ENCODE results near the gene ANK3. TPM values are rescaled to one million over a fixed set of nuclear protein-coding genes. Genes with fewer than 3 reads are reported as not detected.

The ANK3 gene
- polyA plus RNA-seq, 1 donor from 2014 or later, result 114 TPM

DNA sequence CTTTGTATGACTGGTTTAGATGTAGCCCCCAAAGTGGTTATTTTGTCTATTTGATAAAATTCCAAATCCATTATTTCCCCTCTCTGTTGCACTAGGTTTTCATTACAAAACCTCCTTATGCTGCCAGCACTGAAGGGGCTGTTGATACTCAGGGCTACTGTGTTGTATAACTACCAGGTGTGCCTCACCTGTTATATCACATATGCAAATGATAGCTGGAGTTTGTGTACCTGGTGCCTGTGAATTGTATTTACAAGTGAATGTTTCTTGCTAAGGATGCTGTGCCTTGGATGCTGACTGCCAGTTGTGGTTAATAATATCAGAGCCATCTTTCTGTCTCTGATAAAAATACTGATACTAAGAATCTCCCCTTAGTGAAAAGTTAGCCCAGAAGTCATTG, 398.6 kb downstream of the ANK3 start:
- no peaks in the 10 kb centered on the region for H3F3A ChIP-seq (ENCODE audit: insufficient read depth, low read length, poor library complexity, severe bottlenecking)
- no peak overlapping the region for H3K4me2 ChIP-seq (ENCODE audit: low read length)
- H4K20me1 ChIP-seq (ENCODE audit: insufficient read depth), result no peaks in the 10 kb centered on the region
- H3K27me3 ChIP-seq (ENCODE audit: insufficient read depth, low read depth, low read length), result no peaks in the 10 kb centered on the region
- no peak overlapping the region for H3K9ac ChIP-seq (ENCODE audit: low read length)
- no peaks in the 10 kb centered on the region for H3K36me3 ChIP-seq (ENCODE audit: insufficient read depth, low read length)
- H3K27ac ChIP-seq (ENCODE audit: low read length), result no peak overlapping the region
- H3K79me2 ChIP-seq (replicated peaks; ENCODE audit: insufficient read depth, low read length), result no peaks in the 10 kb centered on the region
- TF ChIP-seq, protein P1, sequence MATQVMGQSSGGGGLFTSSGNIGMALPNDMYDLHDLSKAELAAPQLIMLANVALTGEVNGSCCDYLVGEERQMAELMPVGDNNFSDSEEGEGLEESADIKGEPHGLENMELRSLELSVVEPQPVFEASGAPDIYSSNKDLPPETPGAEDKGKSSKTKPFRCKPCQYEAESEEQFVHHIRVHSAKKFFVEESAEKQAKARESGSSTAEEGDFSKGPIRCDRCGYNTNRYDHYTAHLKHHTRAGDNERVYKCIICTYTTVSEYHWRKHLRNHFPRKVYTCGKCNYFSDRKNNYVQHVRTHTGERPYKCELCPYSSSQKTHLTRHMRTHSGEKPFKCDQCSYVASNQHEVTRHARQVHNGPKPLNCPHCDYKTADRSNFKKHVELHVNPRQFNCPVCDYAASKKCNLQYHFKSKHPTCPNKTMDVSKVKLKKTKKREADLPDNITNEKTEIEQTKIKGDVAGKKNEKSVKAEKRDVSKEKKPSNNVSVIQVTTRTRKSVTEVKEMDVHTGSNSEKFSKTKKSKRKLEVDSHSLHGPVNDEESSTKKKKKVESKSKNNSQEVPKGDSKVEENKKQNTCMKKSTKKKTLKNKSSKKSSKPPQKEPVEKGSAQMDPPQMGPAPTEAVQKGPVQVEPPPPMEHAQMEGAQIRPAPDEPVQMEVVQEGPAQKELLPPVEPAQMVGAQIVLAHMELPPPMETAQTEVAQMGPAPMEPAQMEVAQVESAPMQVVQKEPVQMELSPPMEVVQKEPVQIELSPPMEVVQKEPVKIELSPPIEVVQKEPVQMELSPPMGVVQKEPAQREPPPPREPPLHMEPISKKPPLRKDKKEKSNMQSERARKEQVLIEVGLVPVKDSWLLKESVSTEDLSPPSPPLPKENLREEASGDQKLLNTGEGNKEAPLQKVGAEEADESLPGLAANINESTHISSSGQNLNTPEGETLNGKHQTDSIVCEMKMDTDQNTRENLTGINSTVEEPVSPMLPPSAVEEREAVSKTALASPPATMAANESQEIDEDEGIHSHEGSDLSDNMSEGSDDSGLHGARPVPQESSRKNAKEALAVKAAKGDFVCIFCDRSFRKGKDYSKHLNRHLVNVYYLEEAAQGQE (IDR thresholded peaks at IDR 0.05; ENCODE audit: borderline replicate concordance), result no peak
- TF ChIP-seq TAF1 (IDR thresholded peaks at IDR 0.05; ENCODE audit: low read depth) (no peak), SMC3 (conservative IDR thresholded peaks at IDR 0.05; ENCODE audit: poor library complexity) (no peak), EZH2 (IDR thresholded peaks at IDR 0.05; ENCODE audit: borderline replicate concordance, insufficient read depth, low read length, poor library complexity, severe bottlenecking) (no peak), MXI1 (conservative IDR thresholded peaks at IDR 0.05; ENCODE audit: poor library complexity, severe bottlenecking) (no peak)
- H3K4me3 ChIP-seq (ENCODE audit: low read length), result no peak overlapping the region
- no peaks in the 10 kb centered on the region for H3K9me3 ChIP-seq (ENCODE audit: low read length)
- no peaks in the 10 kb centered on the region for H3K9me2 ChIP-seq (ENCODE audit: insufficient read depth, low read length)
- no peak overlapping the region for H2AFZ ChIP-seq (ENCODE audit: low read depth, low read length)

DNA sequence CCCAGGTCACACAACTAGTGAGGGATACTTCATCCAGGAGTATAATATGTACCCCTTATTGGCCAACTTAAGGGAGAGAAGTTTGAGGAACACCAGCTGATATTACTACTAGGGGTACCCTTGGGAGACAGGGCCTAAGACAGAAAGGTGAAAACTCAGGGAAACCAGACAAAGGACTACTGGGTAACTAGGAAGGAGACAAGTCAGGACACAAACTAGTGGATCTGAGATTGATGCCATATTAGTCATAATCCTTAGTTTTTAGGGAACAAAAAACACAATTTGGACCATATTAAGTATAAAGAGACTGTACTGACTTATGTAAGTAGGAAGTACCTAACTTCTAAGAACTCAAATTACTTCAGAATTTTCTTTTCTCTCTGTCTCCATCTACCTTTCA, 404.0 kb downstream of the ANK3 start:
- Histone ChIP-seq H3K9me2 (ENCODE audit: insufficient read depth, low read length) (no peaks in the 10 kb centered on the region), H3K4me3 (ENCODE audit: low read length) (no peak overlapping the region), H3F3A (ENCODE audit: insufficient read depth, low read length, poor library complexity, severe bottlenecking) (no peaks in the 10 kb centered on the region), H3K9ac (ENCODE audit: low read length) (no peak overlapping the region), H3K36me3 (ENCODE audit: insufficient read depth, low read length) (no peaks in the 10 kb centered on the region), H4K20me1 (ENCODE audit: insufficient read depth) (no peaks in the 10 kb centered on the region), H2AFZ (ENCODE audit: low read depth, low read length) (no peak overlapping the region), H3K27ac (ENCODE audit: low read length) (no peak overlapping the region), H3K27me3 (ENCODE audit: insufficient read depth, low read depth, low read length) (no peaks in the 10 kb centered on the region), H3K9me3 (ENCODE audit: low read length) (no peaks in the 10 kb centered on the region), H3K4me2 (ENCODE audit: low read length) (no peak overlapping the region), H3K79me2 (replicated peaks; ENCODE audit: insufficient read depth, low read length) (no peaks in the 10 kb centered on the region)
- TF ChIP-seq MXI1 (conservative IDR thresholded peaks at IDR 0.05; ENCODE audit: poor library complexity, severe bottlenecking) (no peak), TAF1 (IDR thresholded peaks at IDR 0.05; ENCODE audit: low read depth) (no peak), SMC3 (conservative IDR thresholded peaks at IDR 0.05; ENCODE audit: poor library complexity) (no peak), RAD21 (conservative IDR thresholded peaks at IDR 0.05) (no peak), POLR2AphosphoS5 (IDR thresholded peaks at IDR 0.05) (no peak), EP300 (conservative IDR thresholded peaks at IDR 0.05; ENCODE audit: poor library complexity, severe bottlenecking) (no peak), EZH2 (IDR thresholded peaks at IDR 0.05; ENCODE audit: borderline replicate concordance, insufficient read depth, low read length, poor library complexity, severe bottlenecking) (no peak)
- TF ChIP-seq, protein P2, sequence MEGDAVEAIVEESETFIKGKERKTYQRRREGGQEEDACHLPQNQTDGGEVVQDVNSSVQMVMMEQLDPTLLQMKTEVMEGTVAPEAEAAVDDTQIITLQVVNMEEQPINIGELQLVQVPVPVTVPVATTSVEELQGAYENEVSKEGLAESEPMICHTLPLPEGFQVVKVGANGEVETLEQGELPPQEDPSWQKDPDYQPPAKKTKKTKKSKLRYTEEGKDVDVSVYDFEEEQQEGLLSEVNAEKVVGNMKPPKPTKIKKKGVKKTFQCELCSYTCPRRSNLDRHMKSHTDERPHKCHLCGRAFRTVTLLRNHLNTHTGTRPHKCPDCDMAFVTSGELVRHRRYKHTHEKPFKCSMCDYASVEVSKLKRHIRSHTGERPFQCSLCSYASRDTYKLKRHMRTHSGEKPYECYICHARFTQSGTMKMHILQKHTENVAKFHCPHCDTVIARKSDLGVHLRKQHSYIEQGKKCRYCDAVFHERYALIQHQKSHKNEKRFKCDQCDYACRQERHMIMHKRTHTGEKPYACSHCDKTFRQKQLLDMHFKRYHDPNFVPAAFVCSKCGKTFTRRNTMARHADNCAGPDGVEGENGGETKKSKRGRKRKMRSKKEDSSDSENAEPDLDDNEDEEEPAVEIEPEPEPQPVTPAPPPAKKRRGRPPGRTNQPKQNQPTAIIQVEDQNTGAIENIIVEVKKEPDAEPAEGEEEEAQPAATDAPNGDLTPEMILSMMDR (IDR thresholded peaks at IDR 0.05; ENCODE audit: poor library complexity, severe bottlenecking), result no peak
- TF ChIP-seq, protein P1 (IDR thresholded peaks at IDR 0.05; ENCODE audit: borderline replicate concordance), result no peak
